GM12878 (cell line): Measurements from ENCODE around the gene LDB2. TPM values are rescaled to one million over a fixed set of nuclear protein-coding genes. Genes with fewer than 3 reads are reported as not detected.

Source experiments
- ATAC-seq: fragments of 200-7000 bp; cut with Tn5 transposase; 3 replicates; pipeline ENCODE4 v1.9.1; 2020; ENCODE audit warnings: mild to moderate bottlenecking, moderate library complexity
- BruUV-seq: library from RNA; stranded (reverse); fragments of 400-500 nt; replicated peaks from 2 replicates; lab custom pipeline; 2021; lab: Mats Ljungman, UMichigan
- CTCF ChIA-PET: fragments of 300-600 bp; sonication (Branson Sonifier 250); formaldehyde crosslinking; extraction: SDS; loops from one replicate; lab custom pipeline; 2021; ENCODE audit warnings: inconsistent platforms; lab: Yijun Ruan, JAX
- POLR2A ChIA-PET: fragments of 350-600 bp; formaldehyde crosslinking; extraction: SDS; loops from one replicate; lab custom pipeline; 2021; ENCODE audit warnings: inconsistent platforms; lab: Charles Lee
- RAD21 ChIA-PET: fragments of 300-600 bp; sonication (Branson Sonifier 250); formaldehyde crosslinking; loops from one replicate; lab custom pipeline; 2023; ENCODE audit warnings: antibody characterized with exemption; ENCODE audit not compliant: unreplicated experiment; lab: Charles Lee
- SMC1A ChIA-PET: fragments of 300-600 bp; sonication (Branson Sonifier 250); formaldehyde crosslinking; loops from one replicate; lab custom pipeline; 2023; ENCODE audit not compliant: unreplicated experiment, uncharacterized antibody; lab: Charles Lee
- DNase-seq: peaks from one replicate; pipeline ENCODE4 v3.0.0-alpha.2; 2011; ENCODE audit warnings: low read depth, low spot score
- FAIRE-seq: peaks from 3 replicates; lab custom pipeline; 2011; peaks lifted over from hg19 to GRCh38; lab: Jason Lieb, UNC
- H2AFZ ChIP-seq: 2 replicates; pipeline ENCODE4 v1.6.0; 2011; ENCODE audit warnings: low read depth, low read length, control low read depth; ENCODE audit not compliant: control insufficient read depth
- H3K27ac ChIP-seq: 2 replicates; pipeline ENCODE4 v1.5.1; 2011; ENCODE audit warnings: control low read depth; ENCODE audit not compliant: control insufficient read depth, insufficient read depth
- H3K27me3 ChIP-seq, 2 experiments: replicated peaks in 1 of 2; 2 replicates each; pipeline versions ENCODE4 v1.6.0 to v1.6.1; 2011; ENCODE audit warnings: low read length in 1 of 2; ENCODE audit not compliant: control insufficient read depth in 2 of 2, insufficient read depth in 2 of 2
- H3K36me3 ChIP-seq, 2 experiments: 2 replicates each; pipeline ENCODE4 v1.5.1; 2011; ENCODE audit warnings: low read length in 1 of 2; ENCODE audit not compliant: control insufficient read depth in 2 of 2, insufficient read depth in 2 of 2
- H3K4me1 ChIP-seq: 2 replicates; pipeline ENCODE4 v1.6.1; 2011; ENCODE audit warnings: mild to moderate bottlenecking, low read length, moderate library complexity, mixed read lengths; ENCODE audit not compliant: control insufficient read depth, insufficient read depth
- H3K4me2 ChIP-seq: 2 replicates; pipeline ENCODE4 v1.6.0; 2011; ENCODE audit warnings: control low read depth; ENCODE audit not compliant: control insufficient read depth, insufficient read depth
- H3K4me3 ChIP-seq: fragments of 200-600 bp; sonication (generic); 2 replicates; pipeline ENCODE4 v1.5.1; 2016
- H3K79me2 ChIP-seq: 2 replicates; pipeline ENCODE4 v1.6.0; 2011; ENCODE audit warnings: low read length; ENCODE audit not compliant: control insufficient read depth, insufficient read depth
- H3K9ac ChIP-seq: 2 replicates; pipeline ENCODE4 v1.8.0; 2011; ENCODE audit warnings: low read length, control low read depth, mixed read lengths; ENCODE audit not compliant: control insufficient read depth, insufficient read depth
- H3K9me3 ChIP-seq: replicated peaks from 3 replicates; pipeline ENCODE4 v1.5.1; 2011; ENCODE audit warnings: mild to moderate bottlenecking, low read length; ENCODE audit not compliant: control insufficient read depth, insufficient read depth
- H4K20me1 ChIP-seq: 2 replicates; pipeline ENCODE4 v1.6.0; 2011; ENCODE audit not compliant: control insufficient read depth, insufficient read depth
- IRF4 ChIP-seq: IDR thresholded peaks from 2 replicates; pipeline ENCODE4 v1.6.1; 2011; ENCODE audit warnings: low read depth, low read length
- STAT1 ChIP-seq: fragments of 450-650 bp; conservative IDR thresholded peaks from 2 replicates; pipeline ENCODE4 v1.6.1; 2014; ENCODE audit warnings: antibody characterized with exemption, mild to moderate bottlenecking
- WRNIP1 ChIP-seq: IDR thresholded peaks from 2 replicates; pipeline ENCODE4 v1.6.1; 2011; ENCODE audit warnings: low read depth, low read length, improper control_type of control experiment, borderline replicate concordance
- WGBS: methylation state at CpG from one replicate; pipeline ENCODE4 v1.1.6; 2016; ENCODE audit warnings: low lambda C conversion rate; ENCODE audit not compliant: insufficient replicate concordance, insufficient coverage; ENCODE audit errors: missing lambda C conversion rate; 5-methylcytosine and 5-hydroxymethylcytosine counted together
- in situ Hi-C: fragments of 300-500 bp; cut with MboI; formaldehyde crosslinking; loops from 9 replicates; pipeline ENCODE4 v1.14.3; 2018; ENCODE audit warnings: mixed read lengths
- intact Hi-C: fragments of 100-400 bp; cut with micrococcal nuclease; formaldehyde crosslinking; loops from one replicate; pipeline ENCODE4 v1.14.2; 2022; ENCODE audit not compliant: unreplicated experiment
- polyA plus RNA-seq, 11 experiments: library from polyadenylated mRNA; depleted of rRNA in 4 of 11; unstranded in 6 of 11; stranded (reverse) in 5 of 11; fragments of >200 nt; fragmentation: Nextera tagmentation in 4 of 11; fragmentation: Illumina TruSeq in 1 of 11; extraction: Ambion mirVana in 4 of 11; extraction: Trizol in 1 of 11; gene quantifications; 1 replicate in 1 of 11; 2 replicates in 10 of 11; pipeline versions ENCODE4 v1.2.1 to v1.2.3, GENCODE V29; 2011 to 2016; ENCODE audit warnings: inconsistent platforms in 2 of 11, missing spikeins in 2 of 11, low read depth in 1 of 11
- total RNA-seq, 4 experiments: library from RNA; depleted of rRNA in 3 of 4; stranded (reverse); fragments of >200 nt in 3 of 4; fragmentation: Illumina TruSeq in 1 of 4; extraction: Trizol in 1 of 4; gene quantifications; 2 replicates each; pipeline versions ENCODE4 v1.2.1 to v1.2.3, GENCODE V29; 2013 to 2021
- TF ChIP-seq, protein P1 (sequence below): IDR thresholded peaks from 2 replicates; pipeline ENCODE4 v1.6.1; 2011; ENCODE audit warnings: borderline replicate concordance, low read depth, mild to moderate bottlenecking, moderate library complexity, mixed read lengths, low read length; ENCODE audit not compliant: insufficient read depth; ENCODE audit errors: extremely low read length
- TF ChIP-seq, protein P2 (sequence below): fragments of 450-650 bp; formaldehyde crosslinking; IDR thresholded peaks from 2 replicates; pipeline ENCODE4 v1.5.0; 2022; ENCODE audit warnings: mild to moderate bottlenecking, missing genetic modification characterization
- TF ChIP-seq, protein P3 (sequence below): fragments of 450-650 bp; IDR thresholded peaks from 2 replicates; pipeline ENCODE4 v1.6.1; 2018; ENCODE audit warnings: mild to moderate bottlenecking, low read depth, moderate library complexity; ENCODE audit not compliant: partially characterized antibody

Gene LDB2
- total and polyA plus RNA-seq, 10 of the 15 experiments (the other 5 are each of a cell fraction or from before 2014, with no cell fraction given), result 0.15 TPM; not detected in 9

DNA sequence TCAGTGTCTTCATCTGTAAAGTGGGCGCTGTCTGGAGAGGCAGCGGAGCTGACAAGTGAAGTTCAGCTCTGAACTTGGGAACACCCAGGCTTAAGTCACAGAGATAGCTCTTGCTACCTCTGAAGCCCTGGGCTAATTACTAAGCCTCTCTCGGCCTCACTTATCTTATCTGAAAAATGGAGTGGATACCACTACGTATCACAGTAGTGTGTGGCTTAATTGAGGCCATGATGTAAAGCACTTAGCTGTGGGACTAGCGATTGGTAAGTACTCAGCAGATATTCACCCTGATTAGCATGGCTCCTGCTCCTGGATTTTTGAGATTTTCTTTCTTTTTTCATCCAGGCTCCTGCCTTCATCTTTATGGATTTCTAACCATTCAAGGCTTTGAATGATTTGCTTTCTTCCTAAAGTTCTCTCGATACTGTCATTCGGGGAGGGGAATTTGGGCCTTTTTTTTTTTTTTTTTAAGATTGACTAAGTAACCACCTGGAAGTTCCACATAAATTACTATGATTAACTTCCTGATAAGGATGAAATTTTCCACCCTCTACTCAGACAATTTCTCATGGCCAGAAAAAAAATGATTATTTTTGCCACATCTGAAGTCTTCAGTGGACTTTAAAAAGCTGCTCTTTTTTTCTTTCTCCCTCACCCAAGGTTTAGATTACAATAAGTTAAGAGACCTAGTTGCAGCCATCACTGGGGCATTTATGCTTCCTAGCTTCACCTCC, 17.1 kb downstream of the LDB2 start:
- no peak for FAIRE-seq
- CTCF ChIA-PET, result interaction anchor here (0.6 to 1.0 kb wide), 2 partner anchors 156 to 439 kb away, joined by 3 read pairs; no protein-coding TSS in a partner anchor

DNA sequence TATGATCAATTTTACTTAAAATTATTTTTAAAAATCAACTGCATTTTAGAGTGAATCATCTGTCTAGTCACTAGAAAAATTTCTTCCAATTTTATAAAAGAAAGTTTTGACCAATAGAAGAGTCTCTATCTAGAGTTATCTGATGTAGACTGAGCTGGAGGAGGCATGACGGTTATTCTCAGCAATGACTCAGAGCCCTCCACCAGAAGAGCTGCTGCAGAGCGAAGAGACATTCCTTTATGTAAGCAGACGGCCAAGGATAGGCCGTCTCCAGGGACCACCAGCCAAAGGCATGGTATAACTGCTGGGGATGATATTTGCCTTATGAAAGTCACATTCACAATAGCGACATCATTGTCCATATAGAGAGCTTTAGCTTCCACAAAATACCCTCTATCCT, 23.0 kb downstream of the LDB2 start:
- in situ Hi-C loops, result no loop called here
- TF ChIP-seq, protein P1, sequence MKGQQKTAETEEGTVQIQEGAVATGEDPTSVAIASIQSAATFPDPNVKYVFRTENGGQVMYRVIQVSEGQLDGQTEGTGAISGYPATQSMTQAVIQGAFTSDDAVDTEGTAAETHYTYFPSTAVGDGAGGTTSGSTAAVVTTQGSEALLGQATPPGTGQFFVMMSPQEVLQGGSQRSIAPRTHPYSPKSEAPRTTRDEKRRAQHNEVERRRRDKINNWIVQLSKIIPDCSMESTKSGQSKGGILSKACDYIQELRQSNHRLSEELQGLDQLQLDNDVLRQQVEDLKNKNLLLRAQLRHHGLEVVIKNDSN, result no peak
- TF ChIP-seq, protein P2, sequence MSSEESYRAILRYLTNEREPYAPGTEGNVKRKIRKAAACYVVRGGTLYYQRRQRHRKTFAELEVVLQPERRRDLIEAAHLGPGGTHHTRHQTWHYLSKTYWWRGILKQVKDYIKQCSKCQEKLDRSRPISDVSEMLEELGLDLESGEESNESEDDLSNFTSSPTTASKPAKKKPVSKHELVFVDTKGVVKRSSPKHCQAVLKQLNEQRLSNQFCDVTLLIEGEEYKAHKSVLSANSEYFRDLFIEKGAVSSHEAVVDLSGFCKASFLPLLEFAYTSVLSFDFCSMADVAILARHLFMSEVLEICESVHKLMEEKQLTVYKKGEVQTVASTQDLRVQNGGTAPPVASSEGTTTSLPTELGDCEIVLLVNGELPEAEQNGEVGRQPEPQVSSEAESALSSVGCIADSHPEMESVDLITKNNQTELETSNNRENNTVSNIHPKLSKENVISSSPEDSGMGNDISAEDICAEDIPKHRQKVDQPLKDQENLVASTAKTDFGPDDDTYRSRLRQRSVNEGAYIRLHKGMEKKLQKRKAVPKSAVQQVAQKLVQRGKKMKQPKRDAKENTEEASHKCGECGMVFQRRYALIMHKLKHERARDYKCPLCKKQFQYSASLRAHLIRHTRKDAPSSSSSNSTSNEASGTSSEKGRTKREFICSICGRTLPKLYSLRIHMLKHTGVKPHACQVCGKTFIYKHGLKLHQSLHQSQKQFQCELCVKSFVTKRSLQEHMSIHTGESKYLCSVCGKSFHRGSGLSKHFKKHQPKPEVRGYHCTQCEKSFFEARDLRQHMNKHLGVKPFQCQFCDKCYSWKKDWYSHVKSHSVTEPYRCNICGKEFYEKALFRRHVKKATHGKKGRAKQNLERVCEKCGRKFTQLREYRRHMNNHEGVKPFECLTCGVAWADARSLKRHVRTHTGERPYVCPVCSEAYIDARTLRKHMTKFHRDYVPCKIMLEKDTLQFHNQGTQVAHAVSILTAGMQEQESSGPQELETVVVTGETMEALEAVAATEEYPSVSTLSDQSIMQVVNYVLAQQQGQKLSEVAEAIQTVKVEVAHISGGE (CRISPR knock-in tag), result no peak
- TF ChIP-seq, protein P3, sequence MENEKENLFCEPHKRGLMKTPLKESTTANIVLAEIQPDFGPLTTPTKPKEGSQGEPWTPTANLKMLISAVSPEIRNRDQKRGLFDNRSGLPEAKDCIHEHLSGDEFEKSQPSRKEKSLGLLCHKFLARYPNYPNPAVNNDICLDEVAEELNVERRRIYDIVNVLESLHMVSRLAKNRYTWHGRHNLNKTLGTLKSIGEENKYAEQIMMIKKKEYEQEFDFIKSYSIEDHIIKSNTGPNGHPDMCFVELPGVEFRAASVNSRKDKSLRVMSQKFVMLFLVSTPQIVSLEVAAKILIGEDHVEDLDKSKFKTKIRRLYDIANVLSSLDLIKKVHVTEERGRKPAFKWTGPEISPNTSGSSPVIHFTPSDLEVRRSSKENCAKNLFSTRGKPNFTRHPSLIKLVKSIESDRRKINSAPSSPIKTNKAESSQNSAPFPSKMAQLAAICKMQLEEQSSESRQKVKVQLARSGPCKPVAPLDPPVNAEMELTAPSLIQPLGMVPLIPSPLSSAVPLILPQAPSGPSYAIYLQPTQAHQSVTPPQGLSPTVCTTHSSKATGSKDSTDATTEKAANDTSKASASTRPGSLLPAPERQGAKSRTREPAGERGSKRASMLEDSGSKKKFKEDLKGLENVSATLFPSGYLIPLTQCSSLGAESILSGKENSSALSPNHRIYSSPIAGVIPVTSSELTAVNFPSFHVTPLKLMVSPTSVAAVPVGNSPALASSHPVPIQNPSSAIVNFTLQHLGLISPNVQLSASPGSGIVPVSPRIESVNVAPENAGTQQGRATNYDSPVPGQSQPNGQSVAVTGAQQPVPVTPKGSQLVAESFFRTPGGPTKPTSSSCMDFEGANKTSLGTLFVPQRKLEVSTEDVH, result no peak
- TF ChIP-seq WRNIP1 (no peak), STAT1 (no peak)

More for the DNA sequence above, 17.1 kb downstream of the LDB2 start:
- H3K79me2 ChIP-seq, result no peaks in the 10 kb centered on the region
- no peak overlapping the region for H3K4me3 ChIP-seq
- no peak overlapping the region for H2AFZ ChIP-seq
- ATAC-seq, result no peak
- 48% methylated on average over 7 of the region's 7 CpGs for WGBS
- RAD21 ChIA-PET, result no interaction called here
- POLR2A ChIA-PET, result no interaction called here
- no TSS peak for BruUV-seq
- in situ Hi-C loops (no loop called here), intact Hi-C loops (no loop called here)
- no peak for DNase-seq
- no peak overlapping the region for H3K27ac ChIP-seq
- H3K4me2 ChIP-seq, result no peak overlapping the region
- TF ChIP-seq IRF4, result no peak
- no peak overlapping the region for H3K9ac ChIP-seq
- H3K4me1 ChIP-seq, result no peaks in the 10 kb centered on the region
- H3K9me3 ChIP-seq, result no peaks in the 10 kb centered on the region
- no peaks in the 10 kb centered on the region for H3K36me3 ChIP-seq
- no peaks in the 10 kb centered on the region for H4K20me1 ChIP-seq
- SMC1A ChIA-PET, result no interaction called here
- no peaks in the 10 kb centered on the region for H3K27me3 ChIP-seq

More for the DNA sequence above, 23.0 kb downstream of the LDB2 start:
- BruUV-seq, result no TSS peak
- no peaks in the 10 kb centered on the region for H3K9me3 ChIP-seq
- WGBS, result 19% methylated on average over 5 of the region's 5 CpGs
- H3K4me2 ChIP-seq, result no peak overlapping the region
- no peak overlapping the region for H3K4me3 ChIP-seq
- no peak overlapping the region for H3K9ac ChIP-seq
- no peaks in the 10 kb centered on the region for H3K36me3 ChIP-seq
- ChIA-PET POLR2A (no interaction called here), RAD21 (no interaction called here), CTCF (interaction anchor here (0.7 kb wide), 1 partner anchor 234 kb away, joined by 4 read pairs; no protein-coding TSS in a partner anchor), SMC1A (interaction anchor here (0.9 kb wide), 1 partner anchor 192 kb away, joined by 3 read pairs; no protein-coding TSS in a partner anchor)
- H4K20me1 ChIP-seq, result no peaks in the 10 kb centered on the region
- no peak overlapping the region for H3K27ac ChIP-seq
- H3K79me2 ChIP-seq, result no peaks in the 10 kb centered on the region
- ATAC-seq, result no peak
- H2AFZ ChIP-seq, result no peak overlapping the region
- no peak for DNase-seq
- no peaks in the 10 kb centered on the region for H3K4me1 ChIP-seq
- no peak for FAIRE-seq
- no peaks in the 10 kb centered on the region for H3K27me3 ChIP-seq
- intact Hi-C loops, result no loop called here
